ENCODE data around the gene AHCTF1. TPM values are rescaled to one million over a fixed set of nuclear protein-coding genes. Genes with fewer than 3 reads are reported as not detected.

Gene AHCTF1
- total and polyA plus RNA-seq, 2 of the 8 experiments (the other 6 are each of a cell fraction or from before 2014, with no cell fraction given) = 7.9 to 44.5 TPM

DNA sequence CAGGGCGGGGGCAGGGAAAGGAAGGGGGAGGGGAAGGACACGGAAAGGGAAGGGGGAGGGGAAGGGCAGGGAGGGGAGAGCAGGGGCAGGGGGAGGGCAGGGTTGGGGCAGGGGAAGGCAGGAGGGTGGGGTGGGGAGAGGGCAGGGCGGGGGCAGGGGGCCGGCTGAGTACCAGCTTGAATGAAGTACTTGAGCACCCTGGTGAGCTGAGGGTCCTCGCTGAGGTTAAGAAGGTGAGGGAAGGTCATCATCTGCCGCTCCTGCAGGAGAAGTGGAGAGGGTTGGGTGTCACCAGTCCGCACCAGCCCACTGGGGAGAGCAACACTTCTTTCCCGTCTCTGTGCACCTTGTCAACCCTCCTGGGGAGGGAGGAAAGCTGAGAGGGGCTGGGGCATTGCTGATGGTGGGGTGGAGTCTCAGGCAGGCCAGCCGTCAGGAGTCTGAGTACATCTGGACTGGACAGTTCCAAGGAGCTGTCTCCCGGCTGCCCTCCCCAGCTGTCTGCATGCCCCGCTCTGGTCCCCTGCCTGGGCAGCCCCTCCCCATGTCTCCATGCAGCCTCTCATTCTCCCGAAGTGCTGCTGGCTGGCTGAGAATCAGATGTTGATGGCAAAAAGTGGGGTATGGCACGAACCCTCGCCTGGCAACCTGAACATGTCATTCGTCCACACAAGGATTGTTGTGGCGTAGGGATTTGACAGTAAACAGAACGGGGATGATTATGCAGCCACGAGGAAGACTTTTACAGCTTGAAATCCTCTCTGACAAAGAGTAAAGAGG is 137.5 kb downstream of the AHCTF1 start (continued):
- no peak for TF ChIP-seq SRF (IDR thresholded peaks at IDR 0.05; ENCODE audit: low read depth, low read length)
- TF ChIP-seq, protein P1, sequence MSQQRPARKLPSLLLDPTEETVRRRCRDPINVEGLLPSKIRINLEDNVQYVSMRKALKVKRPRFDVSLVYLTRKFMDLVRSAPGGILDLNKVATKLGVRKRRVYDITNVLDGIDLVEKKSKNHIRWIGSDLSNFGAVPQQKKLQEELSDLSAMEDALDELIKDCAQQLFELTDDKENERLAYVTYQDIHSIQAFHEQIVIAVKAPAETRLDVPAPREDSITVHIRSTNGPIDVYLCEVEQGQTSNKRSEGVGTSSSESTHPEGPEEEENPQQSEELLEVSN (IDR thresholded peaks at IDR 0.05) = no peak
